Adrenal gland (tissue), 12 donors: Measurements from ENCODE around the gene RPRML. TPM values are rescaled to one million over a fixed set of nuclear protein-coding genes. Genes with fewer than 3 reads are reported as not detected.
A peak's percentile ranks its signal among the peaks of the same experiment; 100 is the strongest.

Experiments used
- DNase-seq, 7 donors: peaks; one replicate each; pipeline ENCODE4 v3.0.0-alpha.2; 2019 to 2020
- H3K27ac ChIP-seq, 5 donors: fragments of 200-600 bp; sonication (generic) in 4 of 5; 1 replicate in 3 of 5; 2 replicates in 2 of 5; pipeline versions ENCODE4 v1.5.1 to v1.8.0; 2016 to 2020; ENCODE audit warnings: mild to moderate bottlenecking in 1 of 5
- H3K27me3 ChIP-seq: fragments of 200-600 bp; 2 replicates; pipeline ENCODE4 v1.8.0; 2021
- H3K36me3 ChIP-seq, 2 donors: fragments of 200-600 bp; replicated peaks in 1 of 2; 1 replicate in 1 of 2; 2 replicates in 1 of 2; pipeline versions ENCODE4 v1.5.1 to v1.8.0; 2018 to 2022
- H3K4me1 ChIP-seq, 2 donors: fragments of 200-600 bp; replicated peaks in 1 of 2; 1 replicate in 1 of 2; 2 replicates in 1 of 2; pipeline versions ENCODE4 v1.5.1 to v1.8.0; 2018 to 2021
- H3K4me3 ChIP-seq, 4 donors: fragments of 200-600 bp; sonication (generic) in 3 of 4; one replicate each; pipeline ENCODE4 v1.5.1; 2016 to 2018
- H3K9me3 ChIP-seq, 3 donors: fragments of 200-600 bp; sonication (generic) in 1 of 3; replicated peaks in 1 of 3; 1 replicate in 2 of 3; 2 replicates in 1 of 3; pipeline versions ENCODE4 v1.5.1 to v1.8.0; 2016 to 2021
- POLR2A ChIP-seq, 2 donors: fragments of 450-650 bp; IDR thresholded peaks; one replicate each; pipeline ENCODE4 v1.6.1; 2017; ENCODE audit warnings: antibody characterized with exemption in 2 of 2, mild to moderate bottlenecking in 2 of 2, moderate library complexity in 1 of 2
- WGBS, 4 donors: extraction: QIAGEN DNeasy Blood & Tissue Kit in 2 of 4; methylation state at CpG; one replicate each; pipeline versions ENCODE4 v1.1.5 to v1.1.7; 2013 to 2017; 5-methylcytosine and 5-hydroxymethylcytosine counted together
- intact Hi-C, 2 donors: fragments of 100-400 bp; cut with DNase I; formaldehyde crosslinking; loops; one replicate each; pipeline versions ENCODE4 v1.14.1 to v1.15.0; 2022 to 2023
- polyA plus RNA-seq, 3 donors: library from polyadenylated mRNA; stranded (reverse); fragments of 200-250 nt in 2 of 3; fragments of 350-450 nt in 1 of 3; fragmentation: Illumina TruSeq in 1 of 3; extraction: RNeasy Lipid Tissue Mini Kit (QIAGEN cat#74804) in 1 of 3; gene quantifications; one replicate each; pipeline ENCODE4 v1.2.3, GENCODE V29; 2013 to 2014
- total RNA-seq, 9 donors: library from RNA; depleted of rRNA in 4 of 9; stranded (reverse); fragments of >200 nt in 4 of 9; fragments of 120-200 nt in 1 of 9; fragmentation: NEBNext Ultra II Directional in 1 of 9; extraction: Animal tissue kit (Norgen Biotek cat#: 25700) in 1 of 9; gene quantifications; one replicate each; pipeline versions ENCODE4 v1.1.0 to v1.2.4, GENCODE V29; 2013 to 2023
- TF ChIP-seq, protein P1 (sequence below), 6 experiments: fragments of 450-650 bp in 4 of 6; fragments of 200-600 bp in 2 of 6; sonication (generic) in 1 of 6; IDR thresholded peaks; 1 replicate in 5 of 6; 2 replicates in 1 of 6; pipeline versions ENCODE4 v1.5.1 to v1.8.0; 2016 to 2021; ENCODE audit warnings: antibody characterized with exemption in 6 of 6, mild to moderate bottlenecking in 2 of 6, moderate library complexity in 1 of 6
- donor health status: healthy with polysubstance abuse.
- donor health status: Bipolar disorder and iron deficiency.
- donor health status: DM: yes; HTN: yes; CAD: no.
- donor health status: DM: no; HTN: no; CAD: no.
- donor health status: DM: no; HTN: no; CAD: no.
- donor health status: DM: yes; HTN: yes; CAD: no.

The RPRML gene
- total and polyA plus RNA-seq, 12 donors, result 0.07 TPM; not detected in 11

GRCh38 chr17:46978489-46979146 lies 435 bp downstream of the RPRML start:
- no peak for TF ChIP-seq POLR2A (IDR thresholded peaks at IDR 0.05)
- TF ChIP-seq, protein P1, sequence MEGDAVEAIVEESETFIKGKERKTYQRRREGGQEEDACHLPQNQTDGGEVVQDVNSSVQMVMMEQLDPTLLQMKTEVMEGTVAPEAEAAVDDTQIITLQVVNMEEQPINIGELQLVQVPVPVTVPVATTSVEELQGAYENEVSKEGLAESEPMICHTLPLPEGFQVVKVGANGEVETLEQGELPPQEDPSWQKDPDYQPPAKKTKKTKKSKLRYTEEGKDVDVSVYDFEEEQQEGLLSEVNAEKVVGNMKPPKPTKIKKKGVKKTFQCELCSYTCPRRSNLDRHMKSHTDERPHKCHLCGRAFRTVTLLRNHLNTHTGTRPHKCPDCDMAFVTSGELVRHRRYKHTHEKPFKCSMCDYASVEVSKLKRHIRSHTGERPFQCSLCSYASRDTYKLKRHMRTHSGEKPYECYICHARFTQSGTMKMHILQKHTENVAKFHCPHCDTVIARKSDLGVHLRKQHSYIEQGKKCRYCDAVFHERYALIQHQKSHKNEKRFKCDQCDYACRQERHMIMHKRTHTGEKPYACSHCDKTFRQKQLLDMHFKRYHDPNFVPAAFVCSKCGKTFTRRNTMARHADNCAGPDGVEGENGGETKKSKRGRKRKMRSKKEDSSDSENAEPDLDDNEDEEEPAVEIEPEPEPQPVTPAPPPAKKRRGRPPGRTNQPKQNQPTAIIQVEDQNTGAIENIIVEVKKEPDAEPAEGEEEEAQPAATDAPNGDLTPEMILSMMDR (IDR thresholded peaks at IDR 0.05), result no peak
- WGBS, 4 donors, result 1% methylated on average over 67 to 83 of the region's 83 CpGs; no CpG with 5 or more reads in 2 of the 4 donors
- Histone ChIP-seq H3K9me3 (no peaks in the 10 kb centered on the region), H3K27me3 (peaks cover 28% of the 10 kb centered on the region), H3K4me1 (peaks cover 10 to 13% of the 10 kb centered on the region in 2 donors), H3K36me3 (no peaks in the 10 kb centered on the region), H3K27ac (no peak overlapping the region), H3K4me3 (peak overlapping the region in 2 of 4 donors; percentile 34 to 59)
- intact Hi-C loops, result no loop called here
- DNase-seq, result no peak

- Histone ChIP-seq H3K27me3 (peaks cover 28% of the 10 kb centered on the region), H3K27ac (no peak overlapping the region), H3K4me3 (peak overlapping the region in 2 of 4 donors; percentile 34 to 59), H3K9me3 (no peaks in the 10 kb centered on the region), H3K36me3 (no peaks in the 10 kb centered on the region), H3K4me1 (peaks cover 10 to 13% of the 10 kb centered on the region in 2 donors)
- TF ChIP-seq POLR2A (IDR thresholded peaks at IDR 0.05), result no peak
- TF ChIP-seq, protein P1 (IDR thresholded peaks at IDR 0.05), result no peak
- intact Hi-C loops, result no loop called here
- WGBS, 4 donors, result 11 to 18% (median 15%) methylated on average over 30 to 36 of the region's 36 CpGs
- DNase-seq, result no peak
Measured at GRCh38 chr17:46977750-46978488, 1.1 kb downstream of the RPRML start.

- intact Hi-C loops, result no loop called here
- WGBS, 4 donors, result 42 to 72% (median 54%) methylated on average over 4 to 7 of the region's 7 CpGs
Measured at GRCh38 chr17:46977348-46977747, 1.7 kb downstream of the RPRML start.

GRCh38 chr17:46976626-46977270 lies 2.3 kb downstream of the RPRML start:
- WGBS, 4 donors, result 69 to 81% (median 77%) methylated on average over 11 to 14 of the region's 14 CpGs
- Histone ChIP-seq H3K27me3 (peaks cover 28% of the 10 kb centered on the region), H3K9me3 (no peaks in the 10 kb centered on the region), H3K4me1 (peaks cover 10 to 13% of the 10 kb centered on the region in 2 donors), H3K27ac (no peak overlapping the region), H3K36me3 (no peaks in the 10 kb centered on the region), H3K4me3 (no peak overlapping the region)
- no peak for DNase-seq
- TF ChIP-seq, protein P1 (IDR thresholded peaks at IDR 0.05), result no peak
- no peak for TF ChIP-seq POLR2A (IDR thresholded peaks at IDR 0.05)
- intact Hi-C loops, result no loop called here

More at GRCh38 chr17:46977348-46977747, 1.7 kb downstream of the RPRML start:
- H3K27ac ChIP-seq, result no peak overlapping the region
- no peak for TF ChIP-seq POLR2A (IDR thresholded peaks at IDR 0.05)
- H3K4me3 ChIP-seq, result no peak overlapping the region
- no peaks in the 10 kb centered on the region for H3K9me3 ChIP-seq
- H3K36me3 ChIP-seq, result no peaks in the 10 kb centered on the region
- peaks cover 10 to 13% of the 10 kb centered on the region in 2 donors for H3K4me1 ChIP-seq
- H3K27me3 ChIP-seq, result peaks cover 28% of the 10 kb centered on the region
- DNase-seq, result no peak
